Uterus (tissue), 2 donors: Measurements from ENCODE around the gene PAOX.

Source experiments
- CTCF ChIP-seq, 4 experiments: fragments of 200-600 bp in 2 of 4; fragments of 450-650 bp in 2 of 4; sonication (generic) in 2 of 4; IDR thresholded peaks; one replicate each; pipeline ENCODE4 v1.5.1; 2016 to 2019; ENCODE audit warnings: antibody characterized with exemption in 4 of 4, mild to moderate bottlenecking in 2 of 4, moderate library complexity in 1 of 4
- POLR2A ChIP-seq, 2 donors: fragments of 450-650 bp; IDR thresholded peaks; one replicate each; pipeline ENCODE4 v1.6.1; 2016; ENCODE audit warnings: antibody characterized with exemption in 2 of 2, mild to moderate bottlenecking in 1 of 2, moderate library complexity in 1 of 2

GRCh38 chr10:133384071-133384470 is 5.0 kb downstream of the PAOX start:
- TF ChIP-seq CTCF (IDR thresholded peaks at IDR 0.05) (no peak), POLR2A (IDR thresholded peaks at IDR 0.05) (no peak)
